GM12878 (cell line): ENCODE measurements around the gene PPP2R2D. TPM values are rescaled to one million over a fixed set of nuclear protein-coding genes. Genes with fewer than 3 reads are reported as not detected.

Experiments
- ATAC-seq: fragments of 200-7000 bp; cut with Tn5 transposase; 3 replicates; pipeline ENCODE4 v1.9.1; 2020; ENCODE audit warnings: mild to moderate bottlenecking, moderate library complexity
- BruUV-seq: library from RNA; stranded (reverse); fragments of 400-500 nt; replicated peaks from 2 replicates; lab custom pipeline; 2021; lab: Mats Ljungman, UMichigan
- CTCF ChIA-PET: fragments of 300-600 bp; sonication (Branson Sonifier 250); formaldehyde crosslinking; extraction: SDS; loops from one replicate; lab custom pipeline; 2021; ENCODE audit warnings: inconsistent platforms; lab: Yijun Ruan, JAX
- POLR2A ChIA-PET: fragments of 350-600 bp; formaldehyde crosslinking; extraction: SDS; loops from one replicate; lab custom pipeline; 2021; ENCODE audit warnings: inconsistent platforms; lab: Charles Lee
- RAD21 ChIA-PET: fragments of 300-600 bp; sonication (Branson Sonifier 250); formaldehyde crosslinking; loops from one replicate; lab custom pipeline; 2023; ENCODE audit warnings: antibody characterized with exemption; ENCODE audit not compliant: unreplicated experiment; lab: Charles Lee
- SMC1A ChIA-PET: fragments of 300-600 bp; sonication (Branson Sonifier 250); formaldehyde crosslinking; loops from one replicate; lab custom pipeline; 2023; ENCODE audit not compliant: unreplicated experiment, uncharacterized antibody; lab: Charles Lee
- DNase-seq: peaks from one replicate; pipeline ENCODE4 v3.0.0-alpha.2; 2011; ENCODE audit warnings: low read depth, low spot score
- FAIRE-seq: peaks from 3 replicates; lab custom pipeline; 2011; peaks lifted over from hg19 to GRCh38; lab: Jason Lieb, UNC
- H2AFZ ChIP-seq: 2 replicates; pipeline ENCODE4 v1.6.0; 2011; ENCODE audit warnings: low read depth, low read length, control low read depth; ENCODE audit not compliant: control insufficient read depth
- H3K27ac ChIP-seq: 2 replicates; pipeline ENCODE4 v1.5.1; 2011; ENCODE audit warnings: control low read depth; ENCODE audit not compliant: control insufficient read depth, insufficient read depth
- H3K27me3 ChIP-seq, 2 experiments: replicated peaks in 1 of 2; 2 replicates each; pipeline versions ENCODE4 v1.6.0 to v1.6.1; 2011; ENCODE audit warnings: low read length in 1 of 2; ENCODE audit not compliant: control insufficient read depth in 2 of 2, insufficient read depth in 2 of 2
- H3K36me3 ChIP-seq, 2 experiments: 2 replicates each; pipeline ENCODE4 v1.5.1; 2011; ENCODE audit warnings: low read length in 1 of 2; ENCODE audit not compliant: control insufficient read depth in 2 of 2, insufficient read depth in 2 of 2
- H3K4me1 ChIP-seq: 2 replicates; pipeline ENCODE4 v1.6.1; 2011; ENCODE audit warnings: mild to moderate bottlenecking, low read length, moderate library complexity, mixed read lengths; ENCODE audit not compliant: control insufficient read depth, insufficient read depth
- H3K4me2 ChIP-seq: 2 replicates; pipeline ENCODE4 v1.6.0; 2011; ENCODE audit warnings: control low read depth; ENCODE audit not compliant: control insufficient read depth, insufficient read depth
- H3K4me3 ChIP-seq: fragments of 200-600 bp; sonication (generic); 2 replicates; pipeline ENCODE4 v1.5.1; 2016
- H3K79me2 ChIP-seq: 2 replicates; pipeline ENCODE4 v1.6.0; 2011; ENCODE audit warnings: low read length; ENCODE audit not compliant: control insufficient read depth, insufficient read depth
- H3K9ac ChIP-seq: 2 replicates; pipeline ENCODE4 v1.8.0; 2011; ENCODE audit warnings: low read length, control low read depth, mixed read lengths; ENCODE audit not compliant: control insufficient read depth, insufficient read depth
- H3K9me3 ChIP-seq: replicated peaks from 3 replicates; pipeline ENCODE4 v1.5.1; 2011; ENCODE audit warnings: mild to moderate bottlenecking, low read length; ENCODE audit not compliant: control insufficient read depth, insufficient read depth
- H4K20me1 ChIP-seq: 2 replicates; pipeline ENCODE4 v1.6.0; 2011; ENCODE audit not compliant: control insufficient read depth, insufficient read depth
- DPF2 ChIP-seq: fragments of 450-650 bp; IDR thresholded peaks from 2 replicates; pipeline ENCODE4 v1.6.1; 2017; ENCODE audit warnings: mild to moderate bottlenecking
- IKZF2 ChIP-seq, 2 experiments: fragments of 450-650 bp; IDR thresholded peaks; 2 replicates each; pipeline ENCODE4 v1.6.1; 2017; ENCODE audit warnings: mild to moderate bottlenecking in 2 of 2, moderate library complexity in 2 of 2
- KAT2A ChIP-seq: conservative IDR thresholded peaks from 2 replicates; pipeline ENCODE4 v1.6.1; 2011; ENCODE audit warnings: low read depth, low read length; ENCODE audit not compliant: control insufficient read depth
- NFIC ChIP-seq: IDR thresholded peaks from 2 replicates; pipeline ENCODE4 v1.6.1; 2012; ENCODE audit warnings: low read depth, mild to moderate bottlenecking, inconsistent platforms, low read length, moderate library complexity
- POLR2A ChIP-seq: IDR thresholded peaks from 2 replicates; pipeline ENCODE4 v1.6.1; 2011; ENCODE audit warnings: low read depth, mild to moderate bottlenecking, low read length
- POU2F2 ChIP-seq: IDR thresholded peaks from 3 replicates; pipeline ENCODE4 v1.6.1; 2011; ENCODE audit warnings: low read depth, mild to moderate bottlenecking, low read length, borderline replicate concordance
- RAD51 ChIP-seq: fragments of 450-650 bp; IDR thresholded peaks from 2 replicates; pipeline ENCODE4 v1.6.1; 2016; ENCODE audit warnings: moderate library complexity, mild to moderate bottlenecking, inconsistent platforms
- RFX5 ChIP-seq: IDR thresholded peaks from 2 replicates; pipeline ENCODE4 v1.6.1; 2011; ENCODE audit warnings: low read depth, low read length, improper control_type of control experiment
- SMAD5 ChIP-seq: IDR thresholded peaks from 2 replicates; pipeline ENCODE4 v1.6.1; 2016; ENCODE audit warnings: antibody characterized with exemption, low read depth
- SREBF2 ChIP-seq: IDR thresholded peaks from 2 replicates; pipeline ENCODE4 v1.6.1; 2012; ENCODE audit warnings: mild to moderate bottlenecking, low read length
- STAT1 ChIP-seq: fragments of 450-650 bp; conservative IDR thresholded peaks from 2 replicates; pipeline ENCODE4 v1.6.1; 2014; ENCODE audit warnings: antibody characterized with exemption, mild to moderate bottlenecking
- STAT3 ChIP-seq: IDR thresholded peaks from 2 replicates; pipeline ENCODE4 v1.6.1; 2011; ENCODE audit warnings: low read depth, low read length, improper control_type of control experiment
- WGBS: methylation state at CpG from one replicate; pipeline ENCODE4 v1.1.6; 2016; ENCODE audit warnings: low lambda C conversion rate; ENCODE audit not compliant: insufficient replicate concordance, insufficient coverage; ENCODE audit errors: missing lambda C conversion rate; 5-methylcytosine and 5-hydroxymethylcytosine counted together
- in situ Hi-C: fragments of 300-500 bp; cut with MboI; formaldehyde crosslinking; loops from 9 replicates; pipeline ENCODE4 v1.14.3; 2018; ENCODE audit warnings: mixed read lengths
- intact Hi-C: fragments of 100-400 bp; cut with micrococcal nuclease; formaldehyde crosslinking; loops from one replicate; pipeline ENCODE4 v1.14.2; 2022; ENCODE audit not compliant: unreplicated experiment
- polyA plus RNA-seq, 11 experiments: library from polyadenylated mRNA; depleted of rRNA in 4 of 11; unstranded in 6 of 11; stranded (reverse) in 5 of 11; fragments of >200 nt; fragmentation: Nextera tagmentation in 4 of 11; fragmentation: Illumina TruSeq in 1 of 11; extraction: Ambion mirVana in 4 of 11; extraction: Trizol in 1 of 11; gene quantifications; 1 replicate in 1 of 11; 2 replicates in 10 of 11; pipeline versions ENCODE4 v1.2.1 to v1.2.3, GENCODE V29; 2011 to 2016; ENCODE audit warnings: inconsistent platforms in 2 of 11, missing spikeins in 2 of 11, low read depth in 1 of 11
- total RNA-seq, 4 experiments: library from RNA; depleted of rRNA in 3 of 4; stranded (reverse); fragments of >200 nt in 3 of 4; fragmentation: Illumina TruSeq in 1 of 4; extraction: Trizol in 1 of 4; gene quantifications; 2 replicates each; pipeline versions ENCODE4 v1.2.1 to v1.2.3, GENCODE V29; 2013 to 2021
- TF ChIP-seq, protein P1 (sequence below): fragments of 150-350 bp; IDR thresholded peaks from 2 replicates; pipeline ENCODE4 v1.6.1; 2014; ENCODE audit warnings: mild to moderate bottlenecking, low read depth, low read length
- TF ChIP-seq, protein P2 (sequence below): fragments of 450-650 bp; formaldehyde crosslinking; IDR thresholded peaks from 2 replicates; pipeline ENCODE4 v1.4.0; 2022; ENCODE audit warnings: mild to moderate bottlenecking, moderate library complexity
- TF ChIP-seq, protein P3 (sequence below): fragments of 450-650 bp; IDR thresholded peaks from 2 replicates; pipeline ENCODE4 v1.6.1; 2016; ENCODE audit warnings: mild to moderate bottlenecking

PPP2R2D gene
- total and polyA plus RNA-seq, 10 of the 15 experiments (the other 5 are each of a cell fraction or from before 2014, with no cell fraction given), result 2.8 to 41.9 (median 21.8) TPM

DNA sequence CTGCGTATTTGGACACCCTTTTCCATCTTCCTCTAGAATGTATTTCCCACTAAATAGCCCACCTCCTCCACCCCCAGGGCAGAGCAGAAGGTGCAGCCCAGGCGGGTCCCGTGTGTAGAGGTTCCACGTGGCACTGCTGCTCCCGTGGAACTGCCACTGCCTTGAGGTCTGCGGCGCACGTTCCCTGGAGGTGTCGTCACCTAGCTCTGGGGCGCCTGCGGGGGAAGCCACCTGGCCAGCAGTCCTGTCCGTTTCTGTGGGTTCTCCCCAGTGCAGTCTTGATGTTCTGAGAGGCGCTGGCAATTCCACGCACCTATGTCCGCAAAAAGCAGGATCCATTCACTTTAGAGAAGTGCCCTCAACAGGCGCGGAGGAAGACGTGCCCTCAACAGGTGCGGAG lies 59.0 kb downstream of the PPP2R2D start:
- WGBS, result over 99% methylated on average over 19 of the region's 19 CpGs
- intact Hi-C loops, result no loop called here

DNA sequence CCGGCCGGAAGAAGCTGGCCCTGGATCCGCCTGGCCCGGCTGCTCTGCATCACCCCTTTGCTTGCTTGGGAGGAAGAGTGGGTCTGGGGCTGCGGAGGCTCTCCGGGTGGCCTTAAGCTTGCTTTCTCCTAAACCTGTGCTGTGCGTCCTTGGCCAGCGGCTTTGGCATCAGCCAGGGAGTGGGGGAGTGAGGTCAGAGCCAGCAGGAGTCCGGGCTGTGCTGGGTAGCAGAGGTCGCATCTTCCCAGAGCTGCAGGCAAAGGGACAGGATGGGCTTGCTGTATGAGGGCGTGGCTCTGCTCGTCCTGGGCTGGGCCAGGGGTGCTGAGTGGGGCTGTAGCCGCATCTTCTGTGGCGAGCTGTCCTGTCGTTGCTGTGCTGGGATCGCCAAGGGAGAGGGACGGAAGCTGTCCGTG lies 59.8 kb downstream of the PPP2R2D start:
- CTCF ChIA-PET, result no interaction called here
- in situ Hi-C loops, result no loop called here
- Histone ChIP-seq H3K27me3 (no peaks in the 10 kb centered on the region), H3K4me1 (no peaks in the 10 kb centered on the region), H3K9ac (no peak overlapping the region), H3K27ac (no peak overlapping the region), H3K36me3 (peaks cover 8% of the 10 kb centered on the region in 2 experiments; a peak in 3 of 4 replicates), H4K20me1 (no peaks in the 10 kb centered on the region), H3K4me2 (no peak overlapping the region), H3K4me3 (no peak overlapping the region), H3K79me2 (no peaks in the 10 kb centered on the region), H2AFZ (no peak overlapping the region), H3K9me3 (no peaks in the 10 kb centered on the region)
- DNase-seq, result no peak
- intact Hi-C loops, result no loop called here
- RAD21 ChIA-PET, result no interaction called here
- no peak; the same call in 2 of the 3 replicates for ATAC-seq
- no TSS peak for BruUV-seq
- TF ChIP-seq POLR2A (peak; percentile 32; the same call in 1 of the 2 replicates), RAD51 (no peak), DPF2 (no peak), NFIC (no peak)
- TF ChIP-seq, protein P1, sequence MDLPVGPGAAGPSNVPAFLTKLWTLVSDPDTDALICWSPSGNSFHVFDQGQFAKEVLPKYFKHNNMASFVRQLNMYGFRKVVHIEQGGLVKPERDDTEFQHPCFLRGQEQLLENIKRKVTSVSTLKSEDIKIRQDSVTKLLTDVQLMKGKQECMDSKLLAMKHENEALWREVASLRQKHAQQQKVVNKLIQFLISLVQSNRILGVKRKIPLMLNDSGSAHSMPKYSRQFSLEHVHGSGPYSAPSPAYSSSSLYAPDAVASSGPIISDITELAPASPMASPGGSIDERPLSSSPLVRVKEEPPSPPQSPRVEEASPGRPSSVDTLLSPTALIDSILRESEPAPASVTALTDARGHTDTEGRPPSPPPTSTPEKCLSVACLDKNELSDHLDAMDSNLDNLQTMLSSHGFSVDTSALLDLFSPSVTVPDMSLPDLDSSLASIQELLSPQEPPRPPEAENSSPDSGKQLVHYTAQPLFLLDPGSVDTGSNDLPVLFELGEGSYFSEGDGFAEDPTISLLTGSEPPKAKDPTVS, result no peak
- TF ChIP-seq, protein P2, sequence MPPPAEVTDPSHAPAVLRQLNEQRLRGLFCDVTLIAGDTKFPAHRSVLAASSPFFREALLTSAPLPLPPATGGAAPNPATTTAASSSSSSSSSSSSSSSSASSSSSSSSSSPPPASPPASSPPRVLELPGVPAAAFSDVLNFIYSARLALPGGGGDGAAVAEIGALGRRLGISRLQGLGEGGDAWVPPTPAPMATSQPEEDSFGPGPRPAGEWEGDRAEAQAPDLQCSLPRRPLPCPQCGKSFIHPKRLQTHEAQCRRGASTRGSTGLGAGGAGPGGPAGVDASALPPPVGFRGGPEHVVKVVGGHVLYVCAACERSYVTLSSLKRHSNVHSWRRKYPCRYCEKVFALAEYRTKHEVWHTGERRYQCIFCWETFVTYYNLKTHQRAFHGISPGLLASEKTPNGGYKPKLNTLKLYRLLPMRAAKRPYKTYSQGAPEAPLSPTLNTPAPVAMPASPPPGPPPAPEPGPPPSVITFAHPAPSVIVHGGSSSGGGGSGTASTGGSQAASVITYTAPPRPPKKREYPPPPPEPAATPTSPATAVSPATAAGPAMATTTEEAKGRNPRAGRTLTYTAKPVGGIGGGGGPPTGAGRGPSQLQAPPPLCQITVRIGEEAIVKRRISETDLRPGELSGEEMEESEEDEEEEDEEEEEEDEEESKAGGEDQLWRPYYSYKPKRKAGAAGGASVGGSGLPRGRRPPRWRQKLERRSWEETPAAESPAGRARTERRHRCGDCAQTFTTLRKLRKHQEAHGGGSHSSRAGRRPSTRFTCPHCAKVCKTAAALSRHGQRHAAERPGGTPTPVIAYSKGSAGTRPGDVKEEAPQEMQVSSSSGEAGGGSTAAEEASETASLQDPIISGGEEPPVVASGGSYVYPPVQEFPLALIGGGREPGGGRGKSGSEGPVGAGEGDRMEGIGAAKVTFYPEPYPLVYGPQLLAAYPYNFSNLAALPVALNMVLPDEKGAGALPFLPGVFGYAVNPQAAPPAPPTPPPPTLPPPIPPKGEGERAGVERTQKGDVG (CRISPR knock-in tag), result no peak
- POLR2A ChIA-PET, result no interaction called here
- SMC1A ChIA-PET, result no interaction called here
- 94% methylated on average over 17 of the region's 18 CpGs for whole genome bisulfite sequencing
- no peak for FAIRE-seq

More for the DNA sequence above, 59.0 kb downstream of the PPP2R2D start:
- no peak overlapping the region for H2AFZ ChIP-seq
- no peaks in the 10 kb centered on the region for H3K27me3 ChIP-seq
- H3K27ac ChIP-seq, result no peak overlapping the region
- H3K9ac ChIP-seq, result no peak overlapping the region
- H3K4me2 ChIP-seq, result no peak overlapping the region
- peaks cover 7 to 9% of the 10 kb centered on the region in 2 experiments; a peak in 3 of 4 replicates for H3K36me3 ChIP-seq
- ATAC-seq (no peak), FAIRE-seq (no peak), DNase-seq (no peak)
- no peaks in the 10 kb centered on the region for H3K79me2 ChIP-seq
- ChIA-PET CTCF (no interaction called here), SMC1A (no interaction called here), RAD21 (no interaction called here), POLR2A (no interaction called here)
- TF ChIP-seq POU2F2 (no peak), STAT1 (no peak), IKZF2 (IDR thresholded peaks at IDR 0.05) (no peak), RFX5 (no peak), STAT3 (no peak), KAT2A (no peak), SMAD5 (no peak), SREBF2 (no peak)
- TF ChIP-seq, protein P3, sequence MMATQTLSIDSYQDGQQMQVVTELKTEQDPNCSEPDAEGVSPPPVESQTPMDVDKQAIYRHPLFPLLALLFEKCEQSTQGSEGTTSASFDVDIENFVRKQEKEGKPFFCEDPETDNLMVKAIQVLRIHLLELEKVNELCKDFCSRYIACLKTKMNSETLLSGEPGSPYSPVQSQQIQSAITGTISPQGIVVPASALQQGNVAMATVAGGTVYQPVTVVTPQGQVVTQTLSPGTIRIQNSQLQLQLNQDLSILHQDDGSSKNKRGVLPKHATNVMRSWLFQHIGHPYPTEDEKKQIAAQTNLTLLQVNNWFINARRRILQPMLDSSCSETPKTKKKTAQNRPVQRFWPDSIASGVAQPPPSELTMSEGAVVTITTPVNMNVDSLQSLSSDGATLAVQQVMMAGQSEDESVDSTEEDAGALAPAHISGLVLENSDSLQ, result no peak
- no peaks in the 10 kb centered on the region for H3K4me1 ChIP-seq
- no peaks in the 10 kb centered on the region for H4K20me1 ChIP-seq
- no peak overlapping the region for H3K4me3 ChIP-seq
- no peaks in the 10 kb centered on the region for H3K9me3 ChIP-seq
- in situ Hi-C loops, result no loop called here
- no TSS peak for BruUV-seq
